ENCODE measurements around the gene ZFP3.
"Not testable (repeated sequence)": the region's sequence is repeated elsewhere in the genome, so short reads cannot be mapped to it uniquely, and the experiment has no call there.

The ZFP3 gene

GRCh38 chr17:5133311-5133710, 55.0 kb downstream of the ZFP3 start:
- in situ Hi-C loops (cut with HindIII; ENCODE audit: low sequenced_read_pairs), result no loop called here
- TF ChIP-seq, protein P1, sequence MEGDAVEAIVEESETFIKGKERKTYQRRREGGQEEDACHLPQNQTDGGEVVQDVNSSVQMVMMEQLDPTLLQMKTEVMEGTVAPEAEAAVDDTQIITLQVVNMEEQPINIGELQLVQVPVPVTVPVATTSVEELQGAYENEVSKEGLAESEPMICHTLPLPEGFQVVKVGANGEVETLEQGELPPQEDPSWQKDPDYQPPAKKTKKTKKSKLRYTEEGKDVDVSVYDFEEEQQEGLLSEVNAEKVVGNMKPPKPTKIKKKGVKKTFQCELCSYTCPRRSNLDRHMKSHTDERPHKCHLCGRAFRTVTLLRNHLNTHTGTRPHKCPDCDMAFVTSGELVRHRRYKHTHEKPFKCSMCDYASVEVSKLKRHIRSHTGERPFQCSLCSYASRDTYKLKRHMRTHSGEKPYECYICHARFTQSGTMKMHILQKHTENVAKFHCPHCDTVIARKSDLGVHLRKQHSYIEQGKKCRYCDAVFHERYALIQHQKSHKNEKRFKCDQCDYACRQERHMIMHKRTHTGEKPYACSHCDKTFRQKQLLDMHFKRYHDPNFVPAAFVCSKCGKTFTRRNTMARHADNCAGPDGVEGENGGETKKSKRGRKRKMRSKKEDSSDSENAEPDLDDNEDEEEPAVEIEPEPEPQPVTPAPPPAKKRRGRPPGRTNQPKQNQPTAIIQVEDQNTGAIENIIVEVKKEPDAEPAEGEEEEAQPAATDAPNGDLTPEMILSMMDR (IDR thresholded peaks at IDR 0.05; ENCODE audit: low read depth, low read length), result no peak
- no peak overlapping the region for H3K4me3 ChIP-seq (ENCODE audit: low read depth, low read length)
- DNase-seq (ENCODE audit: low read depth, low spot score), result no peak

DNA sequence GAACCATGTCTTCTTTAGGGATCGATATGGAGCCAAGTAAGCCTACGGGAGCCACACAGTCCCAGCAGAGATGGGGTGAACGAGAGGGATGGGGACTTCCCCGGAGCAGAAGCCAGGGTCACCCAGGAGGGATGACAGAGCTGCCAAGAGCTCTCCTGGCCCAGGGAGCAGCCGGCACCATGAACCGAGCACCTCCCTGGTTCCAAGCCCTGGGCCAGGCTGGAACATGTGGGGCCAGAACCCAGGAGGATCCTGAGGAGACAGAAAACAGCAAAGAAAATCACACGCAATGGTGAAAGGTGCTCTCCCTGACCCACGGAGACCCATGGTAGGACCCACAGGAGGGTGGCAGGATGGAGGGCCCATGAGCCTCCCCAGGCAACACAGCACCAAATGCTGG, 55.7 kb downstream of the ZFP3 start:
- H3K4me3 ChIP-seq (ENCODE audit: low read depth, low read length); in situ Hi-C loops (cut with HindIII; ENCODE audit: low sequenced_read_pairs); DNase-seq (ENCODE audit: low read depth, low spot score): not testable (repeated sequence)

- in situ Hi-C loops (cut with HindIII; ENCODE audit: low sequenced_read_pairs); H3K4me3 ChIP-seq (ENCODE audit: low read depth, low read length); DNase-seq (ENCODE audit: low read depth, low spot score): not testable (repeated sequence)
Observed at GRCh38 chr17:5134571-5134970, 56.3 kb downstream of the ZFP3 start.

- in situ Hi-C loops (cut with HindIII; ENCODE audit: low sequenced_read_pairs); H3K4me3 ChIP-seq (ENCODE audit: low read depth, low read length); DNase-seq (ENCODE audit: low read depth, low spot score): not testable (repeated sequence)
Observed at GRCh38 chr17:5135131-5135712, 57.0 kb downstream of the ZFP3 start.

DNA sequence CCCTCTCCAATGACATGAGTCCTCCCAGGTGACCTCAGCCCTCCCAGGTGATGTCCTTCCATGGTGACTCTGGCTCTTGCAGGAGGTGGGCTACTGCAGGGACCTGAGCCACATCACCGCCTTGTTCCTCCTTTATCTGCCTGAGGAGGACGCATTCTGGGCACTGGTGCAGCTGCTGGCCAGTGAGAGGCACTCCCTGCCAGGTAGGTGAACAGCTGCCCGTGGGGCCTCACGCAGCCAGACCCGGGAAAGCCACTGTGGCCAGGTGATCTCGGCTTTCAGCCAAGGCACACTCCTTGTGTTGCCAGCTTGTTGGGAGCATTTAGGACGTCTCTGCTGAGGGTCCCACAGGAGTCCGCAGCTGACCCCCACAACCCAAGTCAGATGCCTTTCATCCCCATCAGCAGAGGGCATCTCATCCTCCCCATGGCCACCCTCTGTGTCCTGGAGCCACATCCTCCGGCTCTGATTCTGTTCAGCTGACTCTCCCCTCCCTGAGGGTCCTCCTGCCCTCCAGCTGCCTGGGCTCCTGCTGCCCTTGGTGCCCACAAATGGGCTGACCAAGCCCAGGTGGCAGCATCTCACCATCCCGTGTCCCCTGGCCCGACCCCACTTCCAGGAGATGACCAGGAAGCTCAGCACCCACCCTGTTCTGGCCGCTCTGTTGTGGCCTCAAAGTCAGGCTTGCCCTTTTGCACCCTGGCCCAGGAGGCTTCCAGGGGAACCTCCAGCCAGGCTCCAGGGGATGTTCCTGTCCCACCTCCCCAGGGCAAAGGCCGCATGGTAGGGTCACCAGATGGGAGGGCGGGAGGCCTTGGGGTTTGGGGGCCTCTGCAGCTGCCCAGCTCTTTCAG, 57.7 kb downstream of the ZFP3 start:
- TF ChIP-seq, protein P1 (IDR thresholded peaks at IDR 0.05; ENCODE audit: low read depth, low read length), result no peak
- in situ Hi-C loops (cut with HindIII; ENCODE audit: low sequenced_read_pairs), result no loop called here

DNA sequence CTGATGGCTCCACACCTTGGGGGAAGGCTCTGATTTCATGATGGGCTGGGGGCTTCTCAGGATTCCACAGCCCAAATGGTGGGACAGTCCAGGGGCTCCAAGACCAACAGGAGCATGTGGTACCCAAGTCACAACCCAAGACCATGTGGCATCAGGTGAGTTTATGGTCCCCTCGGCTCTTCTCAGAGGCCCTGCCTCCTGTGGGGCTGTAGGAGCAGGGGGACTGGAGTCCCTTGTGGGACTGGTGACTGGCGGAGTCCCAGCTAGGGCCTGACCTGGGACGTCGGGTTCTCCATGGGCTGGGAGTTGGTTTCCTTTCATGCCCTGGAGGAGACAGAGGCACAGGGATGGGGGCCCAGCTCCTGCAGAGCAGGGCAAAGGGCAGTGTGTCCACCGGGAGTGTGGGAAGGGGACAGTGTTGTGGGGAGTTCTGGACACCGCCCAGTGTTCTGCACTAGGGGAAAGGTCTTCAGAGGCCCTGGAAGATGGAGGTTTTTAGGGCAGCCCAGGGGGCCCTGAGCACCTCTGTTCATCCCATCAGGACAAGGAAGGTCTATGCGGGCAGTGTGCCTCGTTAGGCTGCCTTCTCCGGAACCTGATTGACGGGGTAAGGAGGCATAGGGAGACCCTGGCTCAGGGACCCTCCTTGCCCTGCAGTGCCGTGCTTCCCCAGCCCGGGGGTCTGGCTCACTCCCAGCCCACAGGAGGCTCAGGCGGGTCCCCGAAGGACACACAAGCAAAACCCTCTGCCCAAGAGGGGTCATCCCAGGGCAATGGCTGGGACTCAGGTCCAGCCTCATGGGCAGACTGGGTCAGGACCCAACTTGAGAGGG, 58.5 kb downstream of the ZFP3 start:
- H3K4me3 ChIP-seq (ENCODE audit: low read depth, low read length); DNase-seq (ENCODE audit: low read depth, low spot score); in situ Hi-C loops (cut with HindIII; ENCODE audit: low sequenced_read_pairs): not testable (repeated sequence)

More for the DNA sequence above, 57.7 kb downstream of the ZFP3 start:
- no peak for DNase-seq (ENCODE audit: low read depth, low spot score)
- no peak overlapping the region for H3K4me3 ChIP-seq (ENCODE audit: low read depth, low read length)

- in situ Hi-C loops (cut with HindIII; ENCODE audit: low sequenced_read_pairs); DNase-seq (ENCODE audit: low read depth, low spot score); H3K4me3 ChIP-seq (ENCODE audit: low read depth, low read length): not testable (repeated sequence)
Observed at GRCh38 chr17:5137511-5138197, 59.4 kb downstream of the ZFP3 start.

DNA sequence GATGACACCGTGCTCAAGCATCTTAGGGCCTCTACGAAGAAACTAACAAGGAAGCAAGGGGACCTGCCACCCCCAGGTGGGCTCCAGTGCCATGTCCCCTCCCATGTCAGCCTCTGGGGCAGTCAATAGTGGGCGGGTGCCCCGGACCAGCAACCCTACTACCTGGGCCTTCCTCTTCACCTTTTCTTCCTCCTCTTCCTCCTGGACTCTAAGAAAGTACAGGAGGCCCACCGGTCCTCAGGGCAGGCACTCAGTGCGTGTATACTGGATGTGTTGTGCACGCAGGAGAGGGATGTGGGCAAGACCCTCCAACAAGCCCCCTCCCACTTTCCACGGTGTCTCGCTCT, 59.9 kb downstream of the ZFP3 start:
- DNase-seq (ENCODE audit: low read depth, low spot score); H3K4me3 ChIP-seq (ENCODE audit: low read depth, low read length); in situ Hi-C loops (cut with HindIII; ENCODE audit: low sequenced_read_pairs): not testable (repeated sequence)

DNA sequence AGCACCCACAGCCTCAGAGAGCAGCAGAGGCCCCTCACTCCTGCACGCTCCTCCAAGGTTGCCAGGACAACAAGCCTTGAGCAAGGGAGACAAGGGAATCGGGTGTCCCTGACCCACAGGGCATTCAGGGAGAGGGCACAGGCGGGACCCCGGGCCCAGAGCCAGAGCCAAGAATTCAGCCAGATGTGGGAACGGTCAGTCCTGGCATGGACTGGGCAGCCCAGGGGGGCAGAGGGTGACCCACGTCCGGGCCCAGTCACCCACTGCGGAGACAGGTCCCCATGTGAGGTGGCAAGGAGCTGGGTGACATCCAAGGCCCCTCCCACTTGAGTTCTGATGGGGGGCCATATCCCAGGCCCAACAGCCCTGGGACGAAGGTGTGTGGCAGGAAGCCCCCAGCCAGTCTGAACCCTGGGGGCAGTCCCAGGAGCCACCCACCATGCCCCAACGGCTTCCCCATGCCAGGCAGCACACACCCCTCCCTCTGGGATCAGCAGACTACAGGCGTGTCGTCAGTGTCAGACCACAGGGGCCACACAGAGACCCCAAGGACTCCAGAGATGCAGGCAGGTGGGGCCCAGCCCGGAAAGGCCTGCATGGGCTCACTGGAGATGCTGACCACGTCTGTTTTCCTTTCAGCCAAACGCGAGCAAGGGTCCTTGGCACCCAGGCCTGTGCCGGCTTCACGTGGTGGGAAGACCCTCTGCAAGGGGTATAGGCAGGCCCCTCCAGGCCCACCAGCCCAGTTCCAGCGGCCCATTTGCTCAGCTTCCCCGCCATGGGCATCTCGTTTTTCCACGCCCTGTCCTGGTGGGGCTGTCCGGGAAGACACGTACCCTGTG, 60.6 kb downstream of the ZFP3 start:
- TF ChIP-seq, protein P1 (IDR thresholded peaks at IDR 0.05; ENCODE audit: low read depth, low read length), result no peak
- H3K4me3 ChIP-seq (ENCODE audit: low read depth, low read length), result no peak overlapping the region
- in situ Hi-C loops (cut with HindIII; ENCODE audit: low sequenced_read_pairs), result no loop called here
- no peak for DNase-seq (ENCODE audit: low read depth, low spot score)
